ENCODE data around the gene VARS2.

The VARS2 gene

GRCh38 chr6:30884521-30885480, 29.2 kb upstream of the VARS2 start:
- DNase-seq: no peak

GRCh38 chr6:30885481-30885998, 28.5 kb upstream of the VARS2 start:
- DNase-seq: peak; percentile 29

- DNase-seq: peak; percentile 61
These were observed 27.8 kb upstream of the VARS2 start for GRCh38 chr6:30885999-30886896.

GRCh38 chr6:30886897-30887255, 27.2 kb upstream of the VARS2 start:
- no peak for DNase-seq

- DNase-seq: no peak
These were observed 25.9 kb upstream of the VARS2 start for GRCh38 chr6:30887901-30888815.

- DNase-seq: no peak
These were observed 25.1 kb upstream of the VARS2 start for GRCh38 chr6:30888816-30889495.

- DNase-seq: no peak
These were observed 24.5 kb upstream of the VARS2 start for GRCh38 chr6:30889496-30889885.

- DNase-seq: peak; percentile 56
These were observed 24.0 kb upstream of the VARS2 start for GRCh38 chr6:30889921-30890645.

- DNase-seq: no peak
These were observed 23.2 kb upstream of the VARS2 start for GRCh38 chr6:30890646-30891449.

- no peak for DNase-seq
These were observed 22.7 kb upstream of the VARS2 start for GRCh38 chr6:30891450-30891723.

GRCh38 chr6:30891816-30892538, 22.1 kb upstream of the VARS2 start:
- DNase-seq: no peak

- no peak for DNase-seq
These were observed 20.9 kb upstream of the VARS2 start for GRCh38 chr6:30893001-30893591.

GRCh38 chr6:30893666-30894065, 20.4 kb upstream of the VARS2 start:
- DNase-seq: no peak

GRCh38 chr6:30894381-30894780, 19.7 kb upstream of the VARS2 start:
- no peak for DNase-seq

- DNase-seq: no peak
These were observed 19.1 kb upstream of the VARS2 start for GRCh38 chr6:30894935-30895334.

- DNase-seq: no peak
These were observed 18.7 kb upstream of the VARS2 start for GRCh38 chr6:30895343-30895742.

- DNase-seq: no peak
These were observed 17.5 kb upstream of the VARS2 start for GRCh38 chr6:30896541-30896940.

- no peak for DNase-seq
These were observed 16.2 kb upstream of the VARS2 start for GRCh38 chr6:30897882-30898281.

- no peak for DNase-seq
These were observed 15.2 kb upstream of the VARS2 start for GRCh38 chr6:30898750-30899360.
